GM18873 (cell line): Measurements from ENCODE around the gene PRR36.
"Not testable (repeated sequence)": the region's sequence is repeated elsewhere in the genome, so short reads cannot be mapped to it uniquely, and the experiment has no call there.

ENCODE experiments used
- ATAC-seq: cut with Tn5 transposase; IDR thresholded peaks from one replicate; pipeline ENCODE4 v1.9.1; 2021; ENCODE audit warnings: mild to moderate bottlenecking, moderate library complexity, moderate number of reproducible peaks; ENCODE audit not compliant: unreplicated experiment, low FRiP score

PRR36 gene

DNA sequence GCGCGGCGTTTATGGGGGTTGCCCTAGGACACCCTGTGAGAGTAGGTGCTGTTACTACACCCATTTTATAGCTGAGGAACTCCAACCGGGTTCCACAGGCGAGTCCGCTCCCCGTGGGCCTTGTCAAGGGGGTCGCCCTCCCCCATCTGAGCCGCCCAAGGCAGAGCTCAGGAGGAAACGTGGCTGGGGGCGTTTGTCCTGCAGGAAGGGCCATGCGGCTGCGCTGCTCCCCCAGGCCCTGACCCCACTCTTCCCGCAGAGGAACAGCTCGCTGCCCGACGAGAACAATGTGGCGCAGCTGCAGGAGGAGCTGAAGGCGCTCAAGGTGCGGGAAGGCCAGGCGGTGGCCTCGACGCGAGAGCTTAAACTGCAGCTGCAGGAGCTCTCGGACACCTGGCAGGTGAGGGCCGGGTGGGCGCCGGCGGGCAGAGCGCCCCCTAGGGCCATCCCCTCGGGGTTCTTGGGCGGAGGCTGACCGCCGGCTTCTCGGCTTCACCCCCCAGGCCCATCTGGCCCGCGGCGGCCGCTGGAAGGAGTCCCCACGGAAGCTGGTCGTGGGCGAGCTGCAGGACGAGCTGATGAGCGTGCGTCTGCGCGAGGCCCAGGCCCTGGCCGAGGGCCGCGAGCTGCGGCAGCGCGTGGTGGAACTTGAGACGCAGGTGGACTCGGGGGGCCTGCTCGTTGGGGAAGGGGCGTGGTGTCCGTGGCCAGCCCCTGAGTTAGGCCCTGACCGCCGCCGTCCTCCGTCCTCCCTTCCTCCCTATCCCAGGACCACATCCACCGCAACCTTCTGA, 12.4 kb downstream of the PRR36 start:
- ATAC-seq: no peak

DNA sequence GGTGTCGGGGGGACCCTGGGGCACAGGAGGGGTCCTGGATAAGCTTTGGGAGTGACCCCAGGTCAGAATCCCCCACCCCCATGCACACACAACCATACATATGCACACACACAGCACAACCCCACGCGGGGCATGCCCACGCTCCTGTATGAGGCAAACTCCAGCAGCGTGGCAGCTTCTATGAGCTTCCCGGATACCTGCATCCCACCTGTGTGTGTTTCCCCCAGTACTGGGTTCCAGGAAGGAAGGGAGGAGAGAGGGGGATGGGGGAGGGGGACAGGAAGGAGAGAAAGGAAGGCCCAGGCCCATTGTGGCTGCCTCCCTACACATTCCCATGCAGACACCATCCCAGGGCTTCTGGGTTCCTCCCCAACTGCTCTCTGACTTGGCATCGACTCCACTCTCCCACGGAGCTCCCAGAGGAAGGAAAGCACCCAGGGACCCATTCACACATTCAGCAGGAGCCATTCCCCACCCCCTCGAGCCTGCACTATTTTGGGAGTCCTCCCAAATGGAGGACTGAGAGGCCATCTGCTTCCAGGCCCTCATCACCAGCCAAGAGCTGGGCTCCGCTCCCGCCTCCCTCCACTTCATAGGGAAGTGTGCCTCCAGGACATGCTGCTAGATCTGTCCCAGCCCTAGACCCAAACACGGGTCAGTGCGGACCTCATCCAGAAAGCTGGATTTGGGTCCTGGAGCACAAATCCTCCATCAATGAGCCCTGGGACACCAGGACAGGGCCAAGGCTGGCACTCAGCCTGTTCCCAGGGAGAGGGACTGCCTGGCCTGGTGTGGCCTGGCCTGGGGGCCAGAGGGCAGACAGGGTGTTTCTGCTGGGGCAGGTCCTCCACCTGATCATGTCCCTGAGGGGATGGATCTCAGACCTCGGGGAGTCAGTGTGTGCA, 13.2 kb downstream of the PRR36 start:
- ATAC-seq: no peak

GRCh38 chr19:7859831-7860713, 14.1 kb downstream of the PRR36 start:
- ATAC-seq: no peak

DNA sequence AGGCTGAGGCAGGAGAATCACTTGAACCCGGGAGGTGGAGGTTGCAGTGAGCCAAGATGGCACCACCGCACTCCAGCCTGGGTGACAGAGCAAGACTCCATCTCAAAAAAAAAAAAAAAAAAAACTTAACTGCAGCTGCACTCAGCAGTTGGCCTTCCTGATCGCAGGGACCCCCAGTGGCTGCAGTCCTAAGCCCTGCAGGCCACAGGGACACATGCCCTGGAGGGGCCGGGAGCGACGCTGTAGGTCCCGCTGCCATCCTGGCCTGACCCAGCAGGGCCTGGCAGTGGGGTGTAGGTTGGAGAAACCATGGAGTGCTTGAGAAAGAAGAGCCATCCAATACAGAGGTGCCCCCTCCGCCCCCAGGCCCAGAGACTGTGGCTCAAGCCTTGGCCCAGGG, 15.1 kb downstream of the PRR36 start:
- ATAC-seq: not testable (repeated sequence)

- ATAC-seq: no peak
These were observed 15.9 kb downstream of the PRR36 start for GRCh38 chr19:7858109-7858770.

DNA sequence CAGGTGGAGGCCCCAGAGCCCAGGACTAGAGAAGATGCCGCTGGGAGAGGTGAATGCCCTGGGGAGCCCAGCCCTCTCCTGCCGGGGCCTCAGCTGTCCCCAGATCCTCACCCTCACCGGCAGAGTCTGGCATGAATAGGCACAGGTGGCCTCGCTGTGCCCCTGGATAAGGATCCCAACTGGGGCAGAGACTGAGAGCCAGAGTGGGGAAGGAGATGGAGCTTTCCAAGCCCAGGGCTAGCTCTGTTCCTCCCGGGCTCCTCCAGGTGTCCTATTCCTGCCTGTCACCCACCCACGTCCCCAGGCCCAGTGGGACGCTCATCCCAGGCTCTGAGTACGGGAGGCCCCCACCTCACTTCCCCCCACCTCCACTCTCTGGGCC, 16.5 kb downstream of the PRR36 start:
- no peak for ATAC-seq

GRCh38 chr19:7856679-7857663, 17.2 kb downstream of the PRR36 start:
- ATAC-seq: no peak

DNA sequence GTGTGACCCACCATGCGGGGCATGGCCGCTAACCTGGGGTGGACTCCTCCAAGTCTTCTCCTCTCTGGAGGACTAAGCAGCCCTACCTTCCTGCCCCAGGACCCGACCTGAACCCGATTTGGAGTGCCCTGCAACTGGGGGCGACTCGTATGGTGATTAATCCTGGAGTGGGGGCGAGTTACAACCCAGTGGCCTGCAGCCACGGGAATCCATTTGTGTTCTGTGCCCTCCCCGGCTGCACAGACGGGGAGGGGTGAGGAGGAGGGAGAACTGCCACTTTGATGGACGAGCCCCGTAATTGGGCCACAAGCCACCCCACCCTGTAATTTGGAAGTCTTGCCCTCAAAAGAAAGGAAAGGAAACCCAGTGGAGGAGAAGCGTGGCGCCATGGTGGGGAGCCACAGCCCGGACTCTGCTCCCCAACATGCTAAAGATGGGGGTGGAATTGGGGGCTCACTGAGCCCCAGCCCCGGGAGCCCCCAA, 18.0 kb downstream of the PRR36 start:
- no peak for ATAC-seq

DNA sequence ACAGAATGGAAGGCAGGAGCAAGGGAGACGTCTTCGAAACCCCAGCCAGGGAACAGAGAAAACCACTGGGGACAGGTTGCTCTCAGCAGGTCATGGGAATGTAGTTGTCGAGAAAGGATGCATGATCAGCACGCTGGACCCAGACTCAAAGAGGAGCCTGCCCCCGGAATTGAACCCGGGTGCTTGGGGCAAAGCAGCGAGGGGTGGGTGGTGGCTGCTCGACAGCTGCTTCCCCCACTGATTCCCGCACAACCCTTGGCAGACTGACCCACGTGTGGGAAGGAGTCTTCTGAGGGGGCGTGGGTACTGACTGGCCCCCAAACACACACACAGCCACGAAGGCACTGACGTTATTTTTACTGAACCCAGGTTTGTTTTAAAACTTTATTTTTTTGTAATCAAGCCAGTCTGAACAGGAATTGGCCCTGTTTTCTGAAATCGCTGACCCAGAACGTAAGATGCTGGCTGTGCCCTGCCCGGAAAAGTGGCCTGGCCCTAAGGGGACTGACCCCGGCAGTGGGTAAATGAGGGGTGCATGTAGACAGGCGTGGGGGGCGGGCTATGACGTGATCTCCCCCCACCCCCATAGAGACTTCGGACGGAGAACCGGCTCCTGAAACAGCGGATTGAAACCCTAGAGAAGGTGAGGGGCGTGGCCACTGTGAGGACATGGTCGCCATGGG, 18.6 kb downstream of the PRR36 start:
- no peak for ATAC-seq

DNA sequence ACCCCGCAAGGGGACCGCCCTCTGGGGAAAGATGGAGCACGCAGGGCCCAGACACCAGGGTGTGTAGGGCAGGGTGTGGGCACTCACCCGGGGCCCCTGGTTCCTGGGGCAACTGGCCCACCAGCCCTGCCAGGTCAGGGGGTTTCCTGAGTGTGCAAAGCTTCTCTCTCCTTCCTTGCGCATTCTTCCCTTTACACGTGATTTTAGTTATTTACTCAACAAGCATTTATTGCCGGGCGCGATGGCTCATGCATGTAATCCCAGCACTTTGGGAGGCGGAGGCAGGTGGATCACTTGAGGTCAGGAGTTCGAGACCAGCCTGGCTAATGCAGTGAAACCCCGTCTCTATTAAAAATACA, 20.4 kb downstream of the PRR36 start:
- ATAC-seq: no peak

DNA sequence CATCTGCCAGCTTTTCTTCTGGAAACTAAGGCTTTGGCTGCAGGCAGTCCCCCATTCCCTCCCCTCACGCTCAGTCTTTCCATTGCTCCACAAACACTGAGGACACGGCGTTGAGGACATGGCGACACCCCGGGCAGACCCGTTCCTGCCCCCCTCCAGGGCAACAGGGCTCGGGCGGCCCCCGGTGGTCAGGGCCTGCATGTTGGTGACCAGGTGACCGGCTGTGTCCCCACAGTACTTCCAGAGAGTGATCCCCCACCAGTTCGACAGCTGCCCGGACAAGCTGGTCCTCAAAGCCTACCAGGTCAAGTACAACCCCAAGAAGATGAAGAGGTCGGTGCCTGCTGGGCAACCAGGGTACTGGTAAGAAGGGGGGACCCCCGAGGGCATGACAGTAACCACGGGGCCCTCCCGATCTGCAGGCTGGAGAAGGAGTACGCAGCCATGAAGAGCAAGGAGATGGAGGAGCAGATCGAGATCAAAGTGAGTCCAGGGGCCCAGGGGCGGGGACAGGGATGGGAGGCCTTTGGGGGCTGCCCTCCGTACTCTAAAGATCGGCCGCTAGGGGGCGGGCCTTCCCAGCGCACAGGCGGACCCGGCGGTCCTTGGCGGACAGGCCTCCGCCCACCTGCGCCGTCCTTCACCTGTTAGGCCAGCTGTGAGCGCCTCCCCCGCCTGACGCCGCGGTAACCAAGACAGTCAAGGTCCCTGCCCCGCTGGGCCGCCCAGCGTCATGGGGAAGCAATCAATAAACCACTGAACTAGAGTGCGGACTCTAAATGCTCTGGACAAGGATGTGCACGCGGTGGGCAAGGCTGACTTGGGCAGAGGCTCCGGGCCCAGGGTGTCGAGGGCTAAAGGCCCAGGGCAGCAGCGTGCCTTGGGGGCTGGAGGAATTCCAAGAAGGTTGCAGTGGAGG, 21.1 kb downstream of the PRR36 start:
- no peak for ATAC-seq

DNA sequence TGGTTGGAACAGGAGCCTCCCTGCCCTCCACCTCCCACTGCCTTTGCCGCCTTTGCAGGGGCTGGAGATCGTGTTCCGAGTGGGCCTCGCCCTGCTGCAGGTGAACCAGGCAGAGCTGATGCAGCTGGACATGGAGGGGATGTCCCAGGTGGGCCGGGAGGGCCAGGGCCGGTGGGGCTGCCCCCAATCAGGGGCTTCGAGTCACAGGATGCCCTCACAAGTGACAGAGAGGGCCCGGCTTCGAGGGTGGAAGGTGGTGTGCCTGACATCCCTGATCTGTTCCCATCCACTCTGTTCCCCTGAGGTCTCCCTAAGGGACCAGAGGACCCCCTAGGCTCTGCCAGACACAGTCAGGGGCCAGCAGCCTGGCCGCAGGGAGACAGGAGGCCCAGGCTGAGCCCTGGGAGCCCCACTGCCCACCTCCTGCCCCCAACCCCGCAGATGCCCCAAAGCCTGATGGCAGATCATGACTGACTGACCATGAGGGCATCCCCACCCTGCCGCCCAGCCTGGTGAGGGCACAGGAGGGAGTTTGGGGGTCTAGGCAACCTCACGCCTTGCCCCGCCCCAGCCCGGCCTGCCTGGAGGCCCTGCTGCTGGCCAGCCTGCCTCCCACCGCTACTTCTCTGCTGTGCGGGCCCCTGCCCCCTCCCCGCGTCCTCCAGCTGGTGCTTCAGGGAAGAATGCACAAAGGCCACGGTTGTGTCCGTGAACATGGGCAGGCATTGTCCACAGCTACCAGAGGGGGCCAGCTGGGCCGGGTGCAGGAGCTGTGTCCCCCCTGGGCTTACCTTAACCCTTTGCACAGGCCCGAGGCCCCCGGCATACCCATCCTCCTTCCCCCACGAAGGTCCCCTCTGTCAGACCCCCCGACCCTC, 22.3 kb downstream of the PRR36 start:
- ATAC-seq: no peak

DNA sequence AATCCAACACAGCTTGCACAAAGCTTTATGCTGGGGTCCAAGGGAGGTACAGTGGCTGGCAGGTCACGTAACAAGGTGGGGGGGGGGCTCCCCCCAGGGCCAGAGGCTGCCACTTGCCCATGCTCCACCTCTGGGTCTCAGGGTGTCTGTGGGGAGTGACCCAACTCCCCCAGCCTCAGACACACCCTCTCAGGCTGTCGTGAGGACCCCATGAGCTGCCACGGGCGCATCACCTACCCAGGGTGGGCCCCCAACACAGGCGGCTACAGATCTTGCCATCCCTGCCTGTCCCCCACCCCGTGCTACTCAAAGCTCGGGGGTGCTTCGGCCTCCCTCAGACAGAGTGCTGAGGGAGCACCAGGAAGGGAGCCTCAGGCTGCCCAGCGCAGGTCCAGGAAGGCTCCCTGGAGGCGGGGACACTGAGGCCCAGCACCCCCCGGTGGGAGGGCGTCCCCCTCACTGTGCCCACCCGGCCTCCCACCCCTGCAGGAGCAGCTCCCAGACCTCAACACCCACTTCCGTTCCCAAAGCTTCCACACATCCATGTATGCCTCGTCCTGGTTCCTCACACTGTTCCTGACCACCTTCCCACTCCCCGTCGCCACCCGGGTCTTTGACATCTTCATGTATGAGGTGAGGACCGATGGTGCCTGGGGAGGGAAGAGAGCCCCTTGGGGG, 23.1 kb downstream of the PRR36 start:
- no peak for ATAC-seq

GRCh38 chr19:7850000-7850813, 24.0 kb downstream of the PRR36 start:
- ATAC-seq: no peak

- ATAC-seq: no peak
These were observed 24.6 kb downstream of the PRR36 start for GRCh38 chr19:7849631-7849999.
